K562 (cell line): ENCODE data around the gene CACNA1S. TPM values are rescaled to one million over a fixed set of nuclear protein-coding genes. Genes with fewer than 3 reads are reported as not detected.

Experiments used
- ATAC-seq: fragments of 200-7000 bp; cut with Tn5 transposase; 3 replicates; pipeline ENCODE4 v1.9.1; 2020; ENCODE audit warnings: moderate library complexity
- BruUV-seq: library from RNA; stranded (reverse); fragments of 400-500 nt; replicated peaks from 2 replicates; lab custom pipeline; 2021; lab: Mats Ljungman, UMichigan
- CTCF ChIA-PET: fragments of 300-600 bp; formaldehyde crosslinking; extraction: SDS; loops from one replicate; lab custom pipeline; 2021; ENCODE audit warnings: low intra/inter-chr PET ratio; lab: Yijun Ruan, JAX
- POLR2A ChIA-PET: fragments of 300-600, 350-650 bp; sonication (Branson Sonifier 250); formaldehyde crosslinking; extraction: SDS; loops from one replicate; lab custom pipeline; 2021; ENCODE audit warnings: antibody characterized with exemption, inconsistent platforms; lab: Yijun Ruan, JAX
- DNase-seq, 4 experiments: peaks; one replicate each; pipeline versions ENCODE4 v3.0.0 to v3.0.0-alpha.2; 2011 to 2018; ENCODE audit warnings: low spot score in 3 of 4, mixed read lengths in 3 of 4; ENCODE audit errors: extremely low read depth in 1 of 4
- FAIRE-seq: peaks from 2 replicates; lab custom pipeline; 2011; peaks lifted over from hg19 to GRCh38; lab: Jason Lieb, UNC
- H2AFZ ChIP-seq: 2 replicates; pipeline ENCODE4 v1.6.0; 2011; ENCODE audit warnings: low read depth, low read length, control low read depth, inconsistent platforms
- H3K27ac ChIP-seq: fragments of 200-600 bp; 3 replicates; pipeline ENCODE4 v1.8.0; 2011; ENCODE audit warnings: low read depth, mild to moderate bottlenecking, control low read depth, inconsistent platforms, low read length, moderate library complexity, mixed read lengths; ENCODE audit errors: extremely low read depth
- H3K27me3 ChIP-seq, 2 experiments: fragments of 300-600 bp in 1 of 2; 2 replicates in 1 of 2; 3 replicates in 1 of 2; pipeline versions ENCODE4 v1.6.0 to v1.8.0; 2011; ENCODE audit warnings: inconsistent platforms in 2 of 2, low read length in 2 of 2, mild to moderate bottlenecking in 1 of 2, mixed read lengths in 1 of 2, moderate library complexity in 1 of 2; ENCODE audit not compliant: control insufficient read depth in 2 of 2, insufficient read depth in 2 of 2
- H3K36me3 ChIP-seq: fragments of 300-600 bp; 3 replicates; pipeline ENCODE4 v1.8.0; 2011; ENCODE audit warnings: mild to moderate bottlenecking, low read length, inconsistent platforms; ENCODE audit not compliant: control insufficient read depth, insufficient read depth
- H3K4me1 ChIP-seq, 2 experiments: fragments of 200-600 bp in 1 of 2; replicated peaks in 1 of 2; 2 replicates in 1 of 2; 3 replicates in 1 of 2; pipeline versions ENCODE4 v1.5.1 to v1.8.0; 2011; ENCODE audit warnings: inconsistent platforms in 2 of 2, low read length in 2 of 2, mild to moderate bottlenecking in 1 of 2, mixed read lengths in 1 of 2, moderate library complexity in 1 of 2; ENCODE audit not compliant: control insufficient read depth in 2 of 2, insufficient read depth in 2 of 2
- H3K4me2 ChIP-seq: 2 replicates; pipeline ENCODE4 v1.6.1; 2011; ENCODE audit warnings: low read length, control low read depth, inconsistent platforms, mixed read lengths; ENCODE audit not compliant: insufficient read depth
- H3K4me3 ChIP-seq: fragments of 200-600 bp; sonication (generic), shearing (Covaris generic); 2 replicates; pipeline ENCODE4 v1.5.1; 2016; ENCODE audit warnings: control low read depth, inconsistent platforms
- H3K79me2 ChIP-seq: fragments of 200-600 bp; 3 replicates; pipeline ENCODE4 v1.8.0; 2011; ENCODE audit warnings: low read length, inconsistent platforms; ENCODE audit not compliant: control insufficient read depth, insufficient read depth
- H3K9ac ChIP-seq, 2 experiments: 2 replicates each; pipeline versions ENCODE4 v1.6.0 to v1.6.1; 2011; ENCODE audit warnings: low read depth in 2 of 2, low read length in 2 of 2, control low read depth in 1 of 2, inconsistent platforms in 1 of 2, mild to moderate bottlenecking in 1 of 2, mixed read lengths in 1 of 2; ENCODE audit not compliant: insufficient read depth in 1 of 2
- H3K9me1 ChIP-seq: one replicate; pipeline ENCODE4 v1.6.0; 2011; ENCODE audit warnings: inconsistent platforms, mild to moderate bottlenecking, low read length, moderate library complexity; ENCODE audit not compliant: control insufficient read depth, insufficient read depth
- H3K9me3 ChIP-seq: replicated peaks from 2 replicates; pipeline ENCODE4 v1.5.1; 2011; ENCODE audit warnings: low read depth, low read length, inconsistent platforms; ENCODE audit not compliant: control insufficient read depth, insufficient read depth
- H4K20me1 ChIP-seq: replicated peaks from 2 replicates; pipeline ENCODE4 v1.6.1; 2011; ENCODE audit warnings: low read length, inconsistent platforms, mixed read lengths; ENCODE audit not compliant: control insufficient read depth, insufficient read depth
- CTCF ChIP-seq, 3 experiments: IDR thresholded peaks in 2 of 3; conservative IDR thresholded peaks in 1 of 3; 2 replicates each; pipeline ENCODE4 v1.5.1; 2011 to 2012; ENCODE audit warnings: low read length in 3 of 3, mild to moderate bottlenecking in 3 of 3, control low read depth in 2 of 3, improper control_type of control experiment in 1 of 3, inconsistent platforms in 1 of 3, low read depth in 1 of 3, mixed read lengths in 1 of 3, moderate library complexity in 1 of 3; ENCODE audit not compliant: insufficient read depth in 2 of 3
- POLR2A ChIP-seq: fragments of 450-650 bp; conservative IDR thresholded peaks from 2 replicates; pipeline ENCODE4 v1.6.1; 2016
- RB1 ChIP-seq: fragments of 450-650 bp; IDR thresholded peaks from 2 replicates; pipeline ENCODE4 v1.6.1; 2017; ENCODE audit warnings: low read depth, mild to moderate bottlenecking
- TCF15 ChIP-seq: fragments of 250-450 bp; sonication (Bioruptor Pico); IDR thresholded peaks from 2 replicates; pipeline ENCODE4 v1.8.0; 2022; ENCODE audit warnings: moderate library complexity, mild to moderate bottlenecking, inconsistent platforms
- ZNF134 ChIP-seq: fragments of 250-450 bp; sonication (Bioruptor Pico); conservative IDR thresholded peaks from 2 replicates; pipeline ENCODE4 v1.4.0; 2020
- ZNF324 ChIP-seq: fragments of 250-450 bp; sonication (Bioruptor Pico); IDR thresholded peaks from 2 replicates; pipeline ENCODE4 v1.4.0; 2020; ENCODE audit warnings: mild to moderate bottlenecking
- WGBS: fragments of 100-300 bp; shearing (Covaris generic); methylation state at CpG from one replicate; pipeline ENCODE4 v1.1.6; 2016; ENCODE audit warnings: low coverage, mixed read lengths; ENCODE audit not compliant: insufficient coverage; ENCODE audit errors: missing lambda C conversion rate; 5-methylcytosine and 5-hydroxymethylcytosine counted together
- in situ Hi-C: fragments of 300-500 bp; cut with MboI; formaldehyde crosslinking; loops from 4 replicates; pipeline ENCODE4 v1.15.0; 2018; ENCODE audit warnings: inconsistent platforms, mixed read lengths
- intact Hi-C: fragments of 100-400 bp; cut with micrococcal nuclease; formaldehyde crosslinking; loops from 2 replicates; pipeline ENCODE4 v1.14.2; 2022
- polyA plus RNA-seq, 8 experiments: library from polyadenylated mRNA; depleted of rRNA in 4 of 8; stranded (reverse) in 5 of 8; unstranded in 3 of 8; fragments of >200 nt; fragmentation: Nextera tagmentation in 2 of 8; fragmentation: Illumina TruSeq in 1 of 8; extraction: Ambion mirVana in 2 of 8; extraction: Trizol in 1 of 8; gene quantifications; 2 replicates each; pipeline versions ENCODE4 v1.2.1 to v1.2.3, GENCODE V29; 2011 to 2014; ENCODE audit warnings: inconsistent platforms in 1 of 8, missing spikeins in 1 of 8
- total RNA-seq, 7 experiments: library from RNA; depleted of rRNA in 6 of 7; stranded (reverse); fragments of >200 nt in 6 of 7; fragmentation: Illumina TruSeq in 2 of 7; extraction: Trizol in 2 of 7; gene quantifications; 2 replicates each; pipeline versions ENCODE4 v1.2.1 to v1.2.3, GENCODE V29; 2011 to 2021; ENCODE audit warnings: low replicate concordance in 1 of 7
- TF ChIP-seq, protein P1 (sequence below): fragments of 200-800 bp; sonication (Bioruptor generic); IDR thresholded peaks from 2 replicates; pipeline ENCODE4 v1.6.1; 2016; ENCODE audit warnings: missing genetic modification characterization, missing compliant biosample characterization
- TF ChIP-seq, protein P2 (sequence below): fragments of 450-650 bp; formaldehyde crosslinking; IDR thresholded peaks from 2 replicates; pipeline ENCODE4 v1.4.0; 2022; ENCODE audit warnings: missing genetic modification characterization
- TF ChIP-seq, protein P3 (sequence below): IDR thresholded peaks from 3 replicates; pipeline ENCODE4 v1.6.1; 2011; ENCODE audit warnings: borderline replicate concordance, mild to moderate bottlenecking, moderate library complexity; ENCODE audit not compliant: insufficient read length; ENCODE audit errors: extremely low read depth

The CACNA1S gene
- total and polyA plus RNA-seq, 9 of the 15 experiments (the other 6 are each of a cell fraction or from before 2014, with no cell fraction given) = not detected

DNA sequence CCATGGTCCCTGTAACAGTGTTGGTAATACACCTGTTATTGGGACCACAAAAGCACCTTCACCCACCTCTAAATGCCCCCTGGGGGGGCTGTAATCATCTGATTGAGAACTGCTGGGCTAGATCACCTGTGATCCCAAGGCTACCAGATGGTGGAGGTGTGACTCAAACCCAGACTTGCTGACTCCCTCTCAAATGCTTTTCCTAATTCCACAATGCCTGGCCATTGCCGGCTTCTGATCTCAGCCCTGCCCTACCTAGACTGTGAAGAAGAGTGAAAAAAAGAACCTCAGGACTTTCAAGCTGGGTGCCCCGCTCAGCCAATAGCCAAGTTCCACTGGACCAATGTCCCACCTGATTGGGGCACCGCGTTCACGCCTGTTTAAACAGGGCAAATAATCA, 32.5 kb upstream of the CACNA1S start:
- no TSS peak for BruUV-seq
- no peak overlapping the region for H3K9ac ChIP-seq
- intact Hi-C loops = no loop called here
- H3K4me2 ChIP-seq = no peak overlapping the region
- H3K79me2 ChIP-seq = no peaks in the 10 kb centered on the region
- CTCF ChIA-PET = interaction anchor here (1.0 kb wide), 1 partner anchor 78 kb away, joined by 3 read pairs; no protein-coding TSS in a partner anchor
- WGBS = 74% methylated on average over 5 of the region's 5 CpGs
- H3K4me1 ChIP-seq = peaks cover 0 to 3% of the 10 kb centered on the region in 2 experiments; a peak in 1 of 5 replicates
- H3K9me3 ChIP-seq = no peaks in the 10 kb centered on the region
- H3K27ac ChIP-seq = no peak overlapping the region
- no peak for DNase-seq
- peaks cover 8% of the 10 kb centered on the region for H4K20me1 ChIP-seq
- peaks cover 100% of the 10 kb centered on the region for H3K36me3 ChIP-seq
- H3K4me3 ChIP-seq = no peak overlapping the region
- no peaks in the 10 kb centered on the region for H3K9me1 ChIP-seq
- H3K27me3 ChIP-seq = no peaks in the 10 kb centered on the region
- in situ Hi-C loops = loop anchor here (5.0 kb wide), 1 partner anchor 73 kb away; no protein-coding TSS in a partner anchor
- FAIRE-seq = no peak
- ATAC-seq = no peak
- POLR2A ChIA-PET = interaction anchor here (0.5 kb wide), 1 partner anchor 587 kb away, joined by 3 read pairs; no protein-coding TSS in a partner anchor
- H2AFZ ChIP-seq = no peak overlapping the region
- TF ChIP-seq POLR2A (no peak), ZNF134 (CRISPR knock-in tag) (no peak), TCF15 (CRISPR knock-in tag) (no peak), RB1 (no peak), CTCF (IDR thresholded peaks at IDR 0.05 in 2 of 3, conservative IDR thresholded peaks at IDR 0.05 in 1 of 3; ENCODE audit: insufficient read depth in 2 of 3, low read depth in 1 of 3, low read length in 3 of 3) (no peak), ZNF324 (CRISPR knock-in tag) (no peak)
- TF ChIP-seq, protein P1, sequence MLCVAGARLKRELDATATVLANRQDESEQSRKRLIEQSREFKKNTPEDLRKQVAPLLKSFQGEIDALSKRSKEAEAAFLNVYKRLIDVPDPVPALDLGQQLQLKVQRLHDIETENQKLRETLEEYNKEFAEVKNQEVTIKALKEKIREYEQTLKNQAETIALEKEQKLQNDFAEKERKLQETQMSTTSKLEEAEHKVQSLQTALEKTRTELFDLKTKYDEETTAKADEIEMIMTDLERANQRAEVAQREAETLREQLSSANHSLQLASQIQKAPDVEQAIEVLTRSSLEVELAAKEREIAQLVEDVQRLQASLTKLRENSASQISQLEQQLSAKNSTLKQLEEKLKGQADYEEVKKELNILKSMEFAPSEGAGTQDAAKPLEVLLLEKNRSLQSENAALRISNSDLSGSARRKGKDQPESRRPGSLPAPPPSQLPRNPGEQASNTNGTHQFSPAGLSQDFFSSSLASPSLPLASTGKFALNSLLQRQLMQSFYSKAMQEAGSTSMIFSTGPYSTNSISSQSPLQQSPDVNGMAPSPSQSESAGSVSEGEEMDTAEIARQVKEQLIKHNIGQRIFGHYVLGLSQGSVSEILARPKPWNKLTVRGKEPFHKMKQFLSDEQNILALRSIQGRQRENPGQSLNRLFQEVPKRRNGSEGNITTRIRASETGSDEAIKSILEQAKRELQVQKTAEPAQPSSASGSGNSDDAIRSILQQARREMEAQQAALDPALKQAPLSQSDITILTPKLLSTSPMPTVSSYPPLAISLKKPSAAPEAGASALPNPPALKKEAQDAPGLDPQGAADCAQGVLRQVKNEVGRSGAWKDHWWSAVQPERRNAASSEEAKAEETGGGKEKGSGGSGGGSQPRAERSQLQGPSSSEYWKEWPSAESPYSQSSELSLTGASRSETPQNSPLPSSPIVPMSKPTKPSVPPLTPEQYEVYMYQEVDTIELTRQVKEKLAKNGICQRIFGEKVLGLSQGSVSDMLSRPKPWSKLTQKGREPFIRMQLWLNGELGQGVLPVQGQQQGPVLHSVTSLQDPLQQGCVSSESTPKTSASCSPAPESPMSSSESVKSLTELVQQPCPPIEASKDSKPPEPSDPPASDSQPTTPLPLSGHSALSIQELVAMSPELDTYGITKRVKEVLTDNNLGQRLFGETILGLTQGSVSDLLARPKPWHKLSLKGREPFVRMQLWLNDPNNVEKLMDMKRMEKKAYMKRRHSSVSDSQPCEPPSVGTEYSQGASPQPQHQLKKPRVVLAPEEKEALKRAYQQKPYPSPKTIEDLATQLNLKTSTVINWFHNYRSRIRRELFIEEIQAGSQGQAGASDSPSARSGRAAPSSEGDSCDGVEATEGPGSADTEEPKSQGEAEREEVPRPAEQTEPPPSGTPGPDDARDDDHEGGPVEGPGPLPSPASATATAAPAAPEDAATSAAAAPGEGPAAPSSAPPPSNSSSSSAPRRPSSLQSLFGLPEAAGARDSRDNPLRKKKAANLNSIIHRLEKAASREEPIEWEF (CRISPR knock-in tag) = no peak
- TF ChIP-seq, protein P2, sequence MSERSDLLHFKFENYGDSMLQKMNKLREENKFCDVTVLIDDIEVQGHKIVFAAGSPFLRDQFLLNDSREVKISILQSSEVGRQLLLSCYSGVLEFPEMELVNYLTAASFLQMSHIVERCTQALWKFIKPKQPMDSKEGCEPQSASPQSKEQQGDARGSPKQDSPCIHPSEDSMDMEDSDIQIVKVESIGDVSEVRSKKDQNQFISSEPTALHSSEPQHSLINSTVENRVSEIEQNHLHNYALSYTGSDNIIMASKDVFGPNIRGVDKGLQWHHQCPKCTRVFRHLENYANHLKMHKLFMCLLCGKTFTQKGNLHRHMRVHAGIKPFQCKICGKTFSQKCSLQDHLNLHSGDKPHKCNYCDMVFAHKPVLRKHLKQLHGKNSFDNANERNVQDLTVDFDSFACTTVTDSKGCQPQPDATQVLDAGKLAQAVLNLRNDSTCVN (CRISPR knock-in tag) = no peak
- TF ChIP-seq, protein P3, sequence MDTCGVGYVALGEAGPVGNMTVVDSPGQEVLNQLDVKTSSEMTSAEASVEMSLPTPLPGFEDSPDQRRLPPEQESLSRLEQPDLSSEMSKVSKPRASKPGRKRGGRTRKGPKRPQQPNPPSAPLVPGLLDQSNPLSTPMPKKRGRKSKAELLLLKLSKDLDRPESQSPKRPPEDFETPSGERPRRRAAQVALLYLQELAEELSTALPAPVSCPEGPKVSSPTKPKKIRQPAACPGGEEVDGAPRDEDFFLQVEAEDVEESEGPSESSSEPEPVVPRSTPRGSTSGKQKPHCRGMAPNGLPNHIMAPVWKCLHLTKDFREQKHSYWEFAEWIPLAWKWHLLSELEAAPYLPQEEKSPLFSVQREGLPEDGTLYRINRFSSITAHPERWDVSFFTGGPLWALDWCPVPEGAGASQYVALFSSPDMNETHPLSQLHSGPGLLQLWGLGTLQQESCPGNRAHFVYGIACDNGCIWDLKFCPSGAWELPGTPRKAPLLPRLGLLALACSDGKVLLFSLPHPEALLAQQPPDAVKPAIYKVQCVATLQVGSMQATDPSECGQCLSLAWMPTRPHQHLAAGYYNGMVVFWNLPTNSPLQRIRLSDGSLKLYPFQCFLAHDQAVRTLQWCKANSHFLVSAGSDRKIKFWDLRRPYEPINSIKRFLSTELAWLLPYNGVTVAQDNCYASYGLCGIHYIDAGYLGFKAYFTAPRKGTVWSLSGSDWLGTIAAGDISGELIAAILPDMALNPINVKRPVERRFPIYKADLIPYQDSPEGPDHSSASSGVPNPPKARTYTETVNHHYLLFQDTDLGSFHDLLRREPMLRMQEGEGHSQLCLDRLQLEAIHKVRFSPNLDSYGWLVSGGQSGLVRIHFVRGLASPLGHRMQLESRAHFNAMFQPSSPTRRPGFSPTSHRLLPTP = no peak
